ENCODE measurements around the gene EBP. TPM values are rescaled to one million over a fixed set of nuclear protein-coding genes. Genes with fewer than 3 reads are reported as not detected.

The EBP gene
- total RNA-seq, 2 donors from 2014 or later: 49.3 to 73.7 TPM

DNA sequence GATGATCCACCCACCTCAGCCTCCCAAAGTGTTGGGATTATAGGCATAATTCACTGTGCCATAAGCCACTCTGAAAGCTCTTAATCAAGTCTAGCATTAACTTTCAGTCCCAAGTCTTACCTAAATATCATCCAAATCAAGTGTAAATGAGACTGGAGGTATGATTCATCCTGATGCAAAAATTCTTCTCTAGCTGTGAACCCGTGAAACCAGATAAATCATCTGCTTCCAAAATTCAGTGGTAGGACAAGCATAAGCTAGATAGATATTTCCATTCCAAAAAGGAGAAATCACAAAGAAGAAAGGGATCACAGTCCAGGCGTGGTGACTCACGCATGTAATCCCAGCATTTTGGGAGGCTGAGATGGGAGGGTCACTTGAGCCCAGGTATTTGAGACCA is 9.1 kb downstream of the EBP start:
- H3K27ac ChIP-seq: peak overlapping the region in 1 of 2 donors; percentile 83
- no peaks in the 10 kb centered on the region for H3K4me1 ChIP-seq
- no peak for DNase-seq (ENCODE audit: low spot score)
- H3K36me3 ChIP-seq: peaks cover 14% of the 10 kb centered on the region
- TF ChIP-seq, protein P1, sequence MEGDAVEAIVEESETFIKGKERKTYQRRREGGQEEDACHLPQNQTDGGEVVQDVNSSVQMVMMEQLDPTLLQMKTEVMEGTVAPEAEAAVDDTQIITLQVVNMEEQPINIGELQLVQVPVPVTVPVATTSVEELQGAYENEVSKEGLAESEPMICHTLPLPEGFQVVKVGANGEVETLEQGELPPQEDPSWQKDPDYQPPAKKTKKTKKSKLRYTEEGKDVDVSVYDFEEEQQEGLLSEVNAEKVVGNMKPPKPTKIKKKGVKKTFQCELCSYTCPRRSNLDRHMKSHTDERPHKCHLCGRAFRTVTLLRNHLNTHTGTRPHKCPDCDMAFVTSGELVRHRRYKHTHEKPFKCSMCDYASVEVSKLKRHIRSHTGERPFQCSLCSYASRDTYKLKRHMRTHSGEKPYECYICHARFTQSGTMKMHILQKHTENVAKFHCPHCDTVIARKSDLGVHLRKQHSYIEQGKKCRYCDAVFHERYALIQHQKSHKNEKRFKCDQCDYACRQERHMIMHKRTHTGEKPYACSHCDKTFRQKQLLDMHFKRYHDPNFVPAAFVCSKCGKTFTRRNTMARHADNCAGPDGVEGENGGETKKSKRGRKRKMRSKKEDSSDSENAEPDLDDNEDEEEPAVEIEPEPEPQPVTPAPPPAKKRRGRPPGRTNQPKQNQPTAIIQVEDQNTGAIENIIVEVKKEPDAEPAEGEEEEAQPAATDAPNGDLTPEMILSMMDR (IDR thresholded peaks at IDR 0.05): no peak
- no peak overlapping the region for H3K4me3 ChIP-seq
- H3K9me3 ChIP-seq: no peaks in the 10 kb centered on the region
- H3K27me3 ChIP-seq: no peaks in the 10 kb centered on the region

DNA sequence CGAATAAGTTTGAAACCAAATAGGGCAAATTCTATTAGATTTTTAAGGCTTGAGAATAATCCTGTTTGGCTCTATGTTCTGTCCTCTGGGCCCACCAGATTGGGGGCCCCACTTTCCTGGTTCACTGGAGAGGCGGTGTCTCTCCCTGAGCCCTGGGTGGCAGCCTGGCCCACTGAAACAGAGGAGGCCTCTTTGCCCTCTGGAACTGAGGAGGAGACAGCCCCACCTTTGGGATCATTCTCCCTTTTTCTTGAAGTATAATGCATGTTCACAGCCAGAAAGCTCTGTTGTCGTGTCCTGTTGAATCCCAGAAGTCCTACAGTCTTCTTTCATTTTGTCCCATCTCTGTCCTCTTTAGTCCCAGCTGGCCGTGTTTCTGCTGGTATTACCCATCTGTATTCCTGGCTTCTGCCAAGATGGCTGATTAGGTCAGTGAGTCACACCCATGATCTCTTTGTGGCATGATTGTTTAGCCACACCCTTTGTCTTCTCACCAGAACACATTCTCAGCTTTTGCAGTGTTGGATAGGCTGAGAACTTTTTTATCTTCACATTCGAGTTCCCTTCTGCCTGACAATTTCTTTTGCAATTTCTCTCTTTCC is 9.9 kb downstream of the EBP start:
- Histone ChIP-seq H3K27me3 (no peaks in the 10 kb centered on the region), H3K9me3 (no peaks in the 10 kb centered on the region), H3K36me3 (peaks cover 14% of the 10 kb centered on the region), H3K27ac (peak overlapping the region; percentile 68 to 83), H3K4me1 (no peaks in the 10 kb centered on the region), H3K4me3 (no peak overlapping the region)
- DNase-seq (ENCODE audit: low spot score): peak; percentile 64
- TF ChIP-seq, protein P1 (IDR thresholded peaks at IDR 0.05): no peak

DNA sequence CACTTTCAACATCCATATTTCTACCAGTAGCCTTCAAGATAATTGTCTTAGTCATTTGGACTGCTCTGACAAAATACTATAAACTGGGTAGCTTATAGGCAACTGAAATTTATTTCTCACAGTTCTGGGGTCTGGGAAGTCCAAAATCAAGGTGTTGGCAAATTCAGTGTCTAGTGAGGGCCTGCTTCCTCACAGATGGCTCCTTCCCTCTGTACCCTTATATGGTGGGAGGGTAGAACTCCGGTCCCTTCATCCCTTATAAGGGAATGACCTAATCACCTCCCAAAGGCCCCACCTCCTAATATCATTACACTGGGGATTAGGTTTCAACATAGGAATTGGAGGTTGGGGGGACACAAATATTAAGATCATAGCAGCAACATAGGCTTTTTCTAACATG is 10.6 kb downstream of the EBP start:
- H3K9me3 ChIP-seq: no peaks in the 10 kb centered on the region
- TF ChIP-seq, protein P1 (IDR thresholded peaks at IDR 0.05): no peak

DNA sequence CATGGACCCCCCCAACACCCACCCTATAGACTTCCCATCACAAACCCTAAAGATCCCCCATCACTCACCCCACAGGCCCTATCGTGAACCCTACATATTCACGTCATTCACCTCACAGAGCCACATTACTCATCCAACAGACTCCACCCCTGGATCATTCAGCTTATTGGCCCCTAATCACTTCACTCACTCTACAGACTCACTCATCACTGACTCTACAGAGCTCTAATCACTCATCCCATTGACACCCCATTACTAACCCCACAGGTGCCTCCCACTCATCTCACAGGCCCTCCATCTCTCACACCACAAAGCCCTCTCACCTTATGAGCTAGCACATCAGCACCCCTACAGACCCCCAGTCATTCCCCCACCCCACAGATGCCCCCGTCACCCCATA is 11.6 kb downstream of the EBP start:
- no peaks in the 10 kb centered on the region for H3K4me1 ChIP-seq
- peak overlapping the region in 1 of 2 donors; percentile 83 for H3K27ac ChIP-seq
- H3K27me3 ChIP-seq: no peaks in the 10 kb centered on the region
- peaks cover 6% of the 10 kb centered on the region for H3K36me3 ChIP-seq
- no peak overlapping the region for H3K4me3 ChIP-seq
- H3K9me3 ChIP-seq: no peaks in the 10 kb centered on the region
- DNase-seq (ENCODE audit: low spot score): no peak
- TF ChIP-seq, protein P1 (IDR thresholded peaks at IDR 0.05): no peak

More for the DNA sequence above, 10.6 kb downstream of the EBP start:
- DNase-seq (ENCODE audit: low spot score): no peak
- H3K36me3 ChIP-seq: peaks cover 7% of the 10 kb centered on the region
- no peaks in the 10 kb centered on the region for H3K4me1 ChIP-seq
- no peaks in the 10 kb centered on the region for H3K27me3 ChIP-seq
- no peak overlapping the region for H3K4me3 ChIP-seq
- H3K27ac ChIP-seq: peak overlapping the region; percentile 68 to 83

DNA sequence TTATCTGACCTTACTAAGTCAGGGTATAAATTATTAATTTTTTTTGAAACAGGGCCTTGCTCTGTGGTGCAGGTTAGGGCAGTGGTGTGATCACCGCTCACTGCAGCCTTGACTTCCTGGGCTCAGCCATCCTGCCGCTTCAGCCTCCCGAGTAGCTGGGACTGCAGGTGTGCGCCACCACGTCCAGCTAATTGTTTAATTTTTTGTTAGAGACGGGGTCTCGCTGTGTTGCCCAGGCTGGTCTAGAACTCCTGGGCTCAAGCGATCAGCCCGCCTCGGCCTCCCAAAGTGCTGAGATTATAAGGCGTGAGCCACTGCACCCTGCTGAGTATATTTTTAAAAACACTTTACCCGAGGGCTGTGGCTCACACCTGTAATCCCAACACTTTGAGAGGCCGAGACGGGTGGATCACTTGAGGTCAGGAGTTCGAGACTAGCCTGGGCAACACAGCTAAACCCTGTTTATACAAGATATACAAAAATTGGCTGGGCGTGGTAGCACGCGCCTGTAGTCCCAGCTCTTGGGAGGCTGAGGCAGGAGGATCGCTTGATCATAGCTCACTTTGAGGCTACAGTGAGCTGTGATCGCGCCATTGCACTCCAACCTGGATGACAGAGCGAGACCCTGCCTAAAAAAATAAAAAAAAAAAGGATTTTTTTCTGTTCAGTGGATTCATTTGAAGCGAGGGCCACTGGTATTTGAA is 17.2 kb downstream of the EBP start:
- peak overlapping the region; percentile 9 to 62 for H3K4me3 ChIP-seq
- DNase-seq (ENCODE audit: low spot score): no peak

More for the DNA sequence above, 17.2 kb downstream of the EBP start:
- Histone ChIP-seq H3K36me3 (no peaks in the 10 kb centered on the region), H3K27ac (peak overlapping the region; percentile 92 to 93), H3K27me3 (no peaks in the 10 kb centered on the region), H3K9me3 (no peaks in the 10 kb centered on the region), H3K4me1 (peaks cover 0 to 6% of the 10 kb centered on the region in 2 donors)
- TF ChIP-seq, protein P1 (IDR thresholded peaks at IDR 0.05): no peak
